IMR-90 (cell line): ENCODE measurements around the gene S100A8. TPM values are rescaled to one million over a fixed set of nuclear protein-coding genes. Genes with fewer than 3 reads are reported as not detected.

ENCODE experiments used
- ATAC-seq: fragments of 200-7000 bp; cut with Tn5 transposase; 2 replicates; pipeline ENCODE4 v1.9.1; 2020; ENCODE audit warnings: low read depth, mild to moderate bottlenecking, moderate library complexity
- BruUV-seq: library from RNA; stranded (reverse); fragments of 400-500 nt; replicated peaks from 2 replicates; lab custom pipeline; 2021; lab: Mats Ljungman, UMichigan
- CTCF ChIA-PET: fragments of 300-600 bp; formaldehyde crosslinking; extraction: SDS; loops from one replicate; lab custom pipeline; 2021; ENCODE audit warnings: antibody characterized with exemption; lab: Yijun Ruan, JAX
- POLR2A ChIA-PET: fragments of 300-600 bp; sonication (Branson Sonifier 250); formaldehyde crosslinking; loops from one replicate; lab custom pipeline; 2022; ENCODE audit warnings: antibody characterized with exemption; ENCODE audit not compliant: unreplicated experiment; lab: Charles Lee
- DNase-seq: peaks from one replicate; pipeline ENCODE4 v3.0.0; 2013
- H2AFZ ChIP-seq: replicated peaks from 2 replicates; pipeline ENCODE3; 2013; ENCODE audit warnings: low read length, mild to moderate bottlenecking; ENCODE audit not compliant: poor library complexity
- H2AK5ac ChIP-seq: 2 replicates; pipeline ENCODE4 v1.6.1; 2013; ENCODE audit warnings: low read depth, low read length, inconsistent platforms
- H2AK9ac ChIP-seq: replicated peaks from 2 replicates; pipeline ENCODE3; 2013; ENCODE audit warnings: mild to moderate bottlenecking, low read depth, low read length, moderate library complexity; ENCODE audit not compliant: poor library complexity
- H2BK120ac ChIP-seq: 2 replicates; pipeline ENCODE4 v1.6.1; 2013; ENCODE audit warnings: low read depth, low read length, inconsistent platforms
- H2BK15ac ChIP-seq: 3 replicates; pipeline ENCODE4 v1.6.1; 2013; ENCODE audit warnings: low read depth, low read length, inconsistent platforms
- H2BK20ac ChIP-seq: 2 replicates; pipeline ENCODE4 v1.6.1; 2013; ENCODE audit warnings: low read depth, mild to moderate bottlenecking, inconsistent platforms, low read length, moderate library complexity
- H2BK5ac ChIP-seq: 2 replicates; pipeline ENCODE4 v1.6.1; 2013; ENCODE audit warnings: mild to moderate bottlenecking, low read depth, low read length, inconsistent platforms; ENCODE audit not compliant: poor library complexity, severe bottlenecking
- H3K14ac ChIP-seq: replicated peaks from 2 replicates; pipeline ENCODE4 v1.6.1; 2013; ENCODE audit warnings: low read depth, low read length, inconsistent platforms
- H3K18ac ChIP-seq: 2 replicates; pipeline ENCODE4 v1.6.1; 2013; ENCODE audit warnings: low read depth, low read length, control low read depth
- H3K23ac ChIP-seq: 2 replicates; pipeline ENCODE4 v1.6.1; 2013; ENCODE audit warnings: low read depth, low read length, inconsistent platforms
- H3K27ac ChIP-seq: 2 replicates; pipeline ENCODE4 v1.5.1; 2013; ENCODE audit warnings: mild to moderate bottlenecking, control low read depth, low read length; ENCODE audit not compliant: insufficient read depth
- H3K27me3 ChIP-seq: 2 replicates; pipeline ENCODE4 v1.6.1; 2013; ENCODE audit warnings: low read length; ENCODE audit not compliant: control insufficient read depth, insufficient read depth
- H3K36me3 ChIP-seq: 2 replicates; pipeline ENCODE4 v1.6.1; 2013; ENCODE audit warnings: low read length, mixed read lengths; ENCODE audit not compliant: control insufficient read depth, insufficient read depth
- H3K4ac ChIP-seq: 2 replicates; pipeline ENCODE4 v1.6.1; 2013; ENCODE audit warnings: low read depth, low read length, inconsistent platforms
- H3K4me1 ChIP-seq: 2 replicates; pipeline ENCODE4 v1.6.1; 2013; ENCODE audit warnings: low read length, mixed read lengths; ENCODE audit not compliant: control insufficient read depth, insufficient read depth
- H3K4me2 ChIP-seq: 2 replicates; pipeline ENCODE4 v1.6.1; 2013; ENCODE audit warnings: low read depth, mild to moderate bottlenecking, control low read depth, low read length, moderate library complexity
- H3K4me3 ChIP-seq: 2 replicates; pipeline ENCODE4 v1.5.1; 2013; ENCODE audit warnings: low read depth, mild to moderate bottlenecking, control low read depth, low read length, moderate library complexity; ENCODE audit not compliant: insufficient read depth
- H3K56ac ChIP-seq: 2 replicates; pipeline ENCODE4 v1.6.1; 2013; ENCODE audit warnings: low read length, inconsistent platforms; ENCODE audit not compliant: insufficient read depth; ENCODE audit errors: extremely low read depth
- H3K79me1 ChIP-seq, 2 experiments: 2 replicates each; pipeline ENCODE4 v1.6.1; 2013; ENCODE audit warnings: low read length in 2 of 2, inconsistent platforms in 1 of 2, low read depth in 1 of 2
- H3K9ac ChIP-seq: 2 replicates; pipeline ENCODE4 v1.6.1; 2013; ENCODE audit warnings: low read depth, low read length, control low read depth
- H3K9me1 ChIP-seq: 2 replicates; pipeline ENCODE4 v1.6.1; 2013; ENCODE audit warnings: low read length, inconsistent platforms; ENCODE audit not compliant: insufficient read depth
- H3K9me3 ChIP-seq: 2 replicates; pipeline ENCODE4 v1.6.1; 2013; ENCODE audit warnings: low read length; ENCODE audit not compliant: control insufficient read depth, insufficient read depth
- H4K20me1 ChIP-seq: 2 replicates; pipeline ENCODE4 v1.6.1; 2013; ENCODE audit warnings: low read length, inconsistent platforms; ENCODE audit not compliant: insufficient read depth
- H4K5ac ChIP-seq: 2 replicates; pipeline ENCODE4 v1.6.1; 2013; ENCODE audit warnings: mild to moderate bottlenecking, low read depth, low read length, control low read depth
- H4K8ac ChIP-seq, 2 experiments: 2 replicates each; pipeline ENCODE4 v1.6.1; 2013; ENCODE audit warnings: low read depth in 2 of 2, low read length in 2 of 2, control low read depth in 1 of 2, inconsistent platforms in 1 of 2
- H4K91ac ChIP-seq: 2 replicates; pipeline ENCODE4 v1.6.1; 2013; ENCODE audit warnings: low read depth, low read length, inconsistent platforms; ENCODE audit not compliant: insufficient read depth
- SMC3 ChIP-seq: fragments of 150-350 bp; IDR thresholded peaks from 2 replicates; pipeline ENCODE4 v1.6.1; 2016; ENCODE audit warnings: low read depth, mild to moderate bottlenecking, antibody characterized with exemption, low read length, moderate library complexity
- WGBS, 2 experiments: methylation state at CpG; one replicate each; pipeline versions ENCODE4 v1.1.5 to v1.1.7; 2013; ENCODE audit warnings: missing lambda C conversion rate in 2 of 2; ENCODE audit not compliant: insufficient read length in 1 of 2; ENCODE audit errors: extremely low coverage in 2 of 2; 5-methylcytosine and 5-hydroxymethylcytosine counted together
- dilution Hi-C: fragments of 300-500 bp; cut with HindIII; formaldehyde crosslinking; loops from one replicate; pipeline ENCODE4 v1.14.3; 2018; ENCODE audit warnings: low sequenced_read_pairs; ENCODE audit not compliant: unreplicated experiment
- in situ Hi-C: fragments of 300-500 bp; cut with MboI; formaldehyde crosslinking; loops from 3 replicates; pipeline ENCODE4 v1.14.3; 2019; ENCODE audit warnings: low sequenced_read_pairs, inconsistent platforms, mixed read lengths
- intact Hi-C: fragments of 100-400 bp; cut with micrococcal nuclease; formaldehyde crosslinking; loops from 2 replicates; pipeline ENCODE4 v1.10.0; 2022
- polyA plus RNA-seq, 3 experiments: library from polyadenylated mRNA; depleted of rRNA; stranded (reverse); fragments of >200 nt; gene quantifications; 2 replicates each; pipeline ENCODE4 v1.2.3, GENCODE V29; 2012; ENCODE audit warnings: low replicate concordance in 1 of 3
- total RNA-seq: library from RNA; depleted of rRNA; stranded (reverse); fragments of >200 nt; gene quantifications from 2 replicates; pipeline ENCODE4 v1.2.3, GENCODE V29; 2012

The S100A8 gene
- total and polyA plus RNA-seq, 2 of the 4 experiments (the other 2 are of a cell fraction): not detected

GRCh38 chr1:153379591-153379990 lies 11.3 kb downstream of the S100A8 start:
- Histone ChIP-seq H4K8ac (no peak overlapping the region), H3K9me3 (no peaks in the 10 kb centered on the region), H3K4me1 (no peaks in the 10 kb centered on the region), H3K4me3 (no peak overlapping the region), H2BK15ac (no peak overlapping the region), H2AK5ac (no peak overlapping the region), H2AFZ (no peak overlapping the region), H4K91ac (no peak overlapping the region), H2BK20ac (no peak overlapping the region), H3K56ac (no peak overlapping the region), H4K5ac (no peak overlapping the region), H3K4ac (no peak overlapping the region), H2BK120ac (no peak overlapping the region), H4K20me1 (no peaks in the 10 kb centered on the region), H3K27me3 (no peaks in the 10 kb centered on the region; the same call in 1 of the 2 replicates), H3K36me3 (no peaks in the 10 kb centered on the region), H3K27ac (no peak overlapping the region), H3K79me1 (no peaks in the 10 kb centered on the region), H3K14ac (no peak overlapping the region), H3K18ac (no peak overlapping the region), H3K9ac (no peak overlapping the region), H2BK5ac (no peak overlapping the region), H3K9me1 (no peaks in the 10 kb centered on the region), H3K23ac (no peak overlapping the region), H2AK9ac (no peak overlapping the region), H3K4me2 (no peak overlapping the region)
- intact Hi-C loops: no loop called here
- ATAC-seq (no peak), DNase-seq (no peak)
- CTCF ChIA-PET: no interaction called here
- no peak for TF ChIP-seq SMC3
- in situ Hi-C loops: no loop called here
- dilution Hi-C loops: no loop called here
- BruUV-seq: no TSS peak
- WGBS, 2 experiments: 53% methylated on average over 3 of the region's 10 CpGs; no CpG with 5 or more reads in 1 of the 2 experiments
- POLR2A ChIA-PET: no interaction called here
